ENCODE measurements around the gene GATAD2A.
"Not testable (repeated sequence)": the region's sequence is repeated elsewhere in the genome, so short reads cannot be mapped to it uniquely, and the experiment has no call there.

Gene GATAD2A

DNA sequence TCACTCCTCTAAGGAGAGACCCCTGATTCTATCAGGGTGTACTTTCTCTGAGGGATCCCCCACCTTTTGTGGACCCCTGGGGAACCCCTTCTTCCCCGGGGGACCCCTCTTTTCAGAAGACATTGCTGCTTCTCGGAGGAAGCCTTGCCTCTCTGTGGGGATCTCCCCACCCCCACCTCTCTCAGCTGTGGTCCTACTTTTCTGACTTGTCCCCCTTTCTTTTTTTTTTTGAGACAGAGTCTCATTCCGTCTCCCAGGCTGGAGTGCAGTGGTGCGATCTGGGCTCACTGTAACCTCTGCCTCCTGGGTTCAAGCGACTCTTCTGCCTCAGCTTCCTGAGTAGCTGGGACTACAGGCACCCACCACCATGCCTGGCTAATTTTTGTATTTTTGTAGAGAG lies 18.4 kb upstream of the GATAD2A start:
- no peak for DNase-seq (ENCODE audit: low spot score)

DNA sequence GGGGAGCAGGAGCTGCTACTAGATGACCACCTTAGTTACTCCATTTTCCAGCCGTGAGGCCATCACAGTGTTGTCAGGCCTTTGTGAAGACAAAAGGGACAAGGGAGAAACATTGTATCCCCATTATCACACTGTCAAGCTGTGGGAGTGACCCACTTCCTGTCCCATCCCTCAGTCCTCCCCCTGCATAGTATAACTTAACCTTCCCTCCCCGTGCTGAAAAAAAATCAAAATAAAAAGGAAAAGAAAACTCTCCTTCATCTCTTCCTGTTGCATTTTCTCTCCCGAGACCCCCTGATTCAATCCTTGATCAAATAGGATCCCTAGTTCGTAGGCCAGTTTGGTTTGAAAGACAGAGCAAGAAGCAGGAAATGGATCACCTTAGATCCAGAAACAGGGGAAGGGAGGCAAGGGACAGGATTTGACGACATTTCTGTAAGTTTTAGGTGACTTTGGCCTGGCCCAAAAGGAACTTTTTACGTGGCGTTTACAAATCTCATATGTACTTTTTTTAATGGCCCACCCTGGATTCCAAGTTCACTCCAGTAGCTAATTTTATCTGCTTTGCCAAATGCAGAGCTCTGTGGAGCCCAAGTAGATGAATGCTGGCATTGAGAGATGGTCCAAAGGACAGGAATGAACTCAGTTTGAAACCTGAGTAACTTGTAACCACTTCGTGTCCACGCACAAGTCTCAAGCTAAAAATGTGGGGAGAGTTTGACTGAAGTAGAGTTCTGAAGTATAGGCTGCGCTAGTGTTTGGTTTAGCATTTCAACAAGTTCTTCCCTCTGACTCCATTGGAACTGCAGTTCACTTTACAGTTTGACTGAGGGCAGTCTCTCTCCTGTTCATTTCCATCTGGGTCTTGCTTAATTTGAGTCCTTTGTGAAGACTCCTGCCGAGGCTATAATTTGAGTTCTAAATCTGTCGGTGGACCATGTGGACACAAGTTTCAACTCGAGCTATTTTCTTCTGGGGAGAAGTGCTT lies 16.6 kb upstream of the GATAD2A start:
- no peak for DNase-seq (ENCODE audit: low spot score)

GRCh38 chr19:19389683-19390082 lies 15.8 kb upstream of the GATAD2A start:
- DNase-seq (ENCODE audit: low spot score), result not testable (repeated sequence)

DNA sequence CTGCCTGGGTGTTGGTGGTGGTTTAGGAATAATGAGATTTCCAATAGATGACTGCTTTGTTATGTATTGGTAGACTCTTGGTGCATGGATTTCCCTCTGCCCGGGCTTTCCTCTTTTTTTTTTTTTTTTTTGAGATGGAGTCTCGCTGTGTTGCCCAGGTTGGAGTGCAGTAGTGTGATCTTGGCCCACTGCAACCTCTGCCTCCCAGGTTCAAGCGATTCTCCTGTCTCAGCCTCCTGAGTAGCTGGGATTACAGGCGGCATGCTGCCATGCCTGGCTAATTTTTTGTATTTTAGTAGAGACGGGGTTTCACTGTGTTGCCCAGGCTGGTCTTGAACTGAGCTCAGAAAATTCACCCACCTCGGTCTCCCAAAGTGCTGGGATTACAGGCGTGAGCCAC lies 11.1 kb upstream of the GATAD2A start:
- not testable (repeated sequence) for DNase-seq (ENCODE audit: low spot score)

GRCh38 chr19:19399733-19400433 lies 5.6 kb upstream of the GATAD2A start:
- no peak for DNase-seq (ENCODE audit: low spot score)

DNA sequence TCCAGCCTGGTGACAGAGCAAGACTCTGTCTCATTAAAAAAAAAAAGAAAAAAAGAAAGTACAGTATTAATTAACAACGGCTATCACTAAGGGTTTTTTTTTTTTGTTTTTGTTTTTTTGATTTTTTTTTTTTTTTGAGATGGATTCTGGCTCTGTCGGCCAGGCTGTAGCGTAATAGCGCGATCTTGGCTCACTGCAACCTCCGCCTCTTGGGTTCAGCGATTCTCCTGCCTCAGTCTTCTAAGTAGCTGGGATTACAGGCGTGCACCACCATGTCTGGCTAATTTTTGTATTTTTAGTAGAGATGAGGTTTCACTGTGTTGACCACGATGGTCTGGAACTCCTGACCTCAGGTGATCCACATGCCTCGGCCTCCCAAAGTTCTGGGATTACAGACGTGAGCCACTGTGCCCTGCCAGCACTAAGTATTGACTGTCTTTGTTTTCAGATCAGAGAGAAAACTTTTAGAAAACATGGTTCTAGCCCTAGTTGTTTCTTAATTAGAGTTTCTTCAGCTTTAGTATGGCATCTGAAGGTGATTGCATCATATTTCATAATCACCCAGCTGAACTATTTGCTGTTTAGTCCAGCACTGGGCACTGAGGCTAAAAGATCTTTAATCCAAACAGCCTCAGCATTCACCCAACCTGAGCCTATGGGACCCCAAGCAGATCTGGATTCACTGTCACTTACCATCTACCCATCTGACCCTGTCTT lies 2.7 kb upstream of the GATAD2A start:
- no peak for DNase-seq (ENCODE audit: low spot score)

DNA sequence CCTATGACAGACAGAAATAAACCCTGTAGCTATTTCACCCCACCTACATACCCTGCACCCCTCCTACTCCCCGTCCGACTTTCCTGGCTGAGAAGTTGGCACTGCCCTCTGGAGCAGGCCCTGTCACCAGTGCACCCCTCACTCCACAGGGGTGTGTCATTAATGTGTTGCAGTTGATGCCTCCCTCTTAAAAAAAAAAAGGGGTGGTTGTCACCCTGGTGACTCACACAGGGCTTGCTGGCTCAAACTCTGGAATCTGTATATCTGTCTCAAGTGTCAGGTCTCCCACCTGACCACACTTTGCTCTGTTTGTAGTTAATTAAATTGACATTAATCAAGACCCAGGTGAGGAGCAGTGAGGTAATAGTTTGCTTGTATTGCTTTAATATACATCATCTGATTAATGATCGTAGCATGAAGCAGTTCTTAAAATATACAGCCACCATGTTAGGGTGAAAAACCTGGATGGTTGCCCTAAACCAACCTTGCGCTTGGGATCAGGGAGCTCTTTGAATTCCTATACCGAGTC lies 2.0 kb upstream of the GATAD2A start:
- DNase-seq (ENCODE audit: low spot score), result peak; percentile 46

GRCh38 chr19:19405971-19406877 lies 749 bp downstream of the GATAD2A start:
- DNase-seq (ENCODE audit: low spot score), result peak; percentile 23

- peak; percentile 74 for DNase-seq (ENCODE audit: low spot score)
Observed at GRCh38 chr19:19406878-19407632, 1.6 kb downstream of the GATAD2A start.

DNA sequence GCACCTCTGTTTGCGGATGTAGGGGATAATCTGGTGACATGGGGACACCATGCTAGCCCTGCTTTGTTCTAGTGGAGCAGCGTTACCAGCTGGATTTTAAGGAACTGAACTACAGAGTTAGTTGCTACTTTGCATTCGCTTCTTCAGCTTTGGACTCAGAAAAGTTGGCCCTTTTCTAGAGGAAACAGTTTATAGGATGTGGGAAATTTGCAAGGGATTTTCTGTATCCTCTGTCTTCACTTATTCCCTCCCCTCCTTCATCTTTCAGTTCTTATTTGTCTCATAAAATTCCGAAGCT lies 2.1 kb downstream of the GATAD2A start:
- DNase-seq (ENCODE audit: low spot score), result no peak

DNA sequence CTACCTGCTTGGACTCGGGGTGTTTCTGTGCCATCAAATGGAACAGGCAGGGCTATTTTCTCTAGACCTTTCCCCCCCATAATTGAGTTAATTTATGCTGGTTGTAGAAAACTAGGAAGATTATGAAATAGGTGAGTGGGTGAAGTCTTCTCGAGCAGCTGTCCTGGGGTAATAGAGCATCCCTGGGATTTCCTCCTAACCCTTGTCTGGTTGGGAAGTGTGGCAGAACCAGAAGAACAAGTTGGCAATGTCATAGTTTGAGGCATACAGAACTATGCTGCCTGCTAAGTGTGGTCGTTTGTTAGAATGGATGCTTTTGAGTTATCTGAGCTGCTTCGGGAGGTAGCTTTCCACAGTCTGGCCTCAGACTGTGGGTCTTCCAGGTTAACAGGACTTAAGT lies 3.7 kb downstream of the GATAD2A start:
- no peak for DNase-seq (ENCODE audit: low spot score)

GRCh38 chr19:19409631-19410030 lies 4.2 kb downstream of the GATAD2A start:
- DNase-seq (ENCODE audit: low spot score), result no peak

- peak; percentile 51 for DNase-seq (ENCODE audit: low spot score)
Observed at GRCh38 chr19:19410553-19411550, 5.4 kb downstream of the GATAD2A start.

- no peak for DNase-seq (ENCODE audit: low spot score)
Observed at GRCh38 chr19:19416280-19416679, 10.8 kb downstream of the GATAD2A start.

DNA sequence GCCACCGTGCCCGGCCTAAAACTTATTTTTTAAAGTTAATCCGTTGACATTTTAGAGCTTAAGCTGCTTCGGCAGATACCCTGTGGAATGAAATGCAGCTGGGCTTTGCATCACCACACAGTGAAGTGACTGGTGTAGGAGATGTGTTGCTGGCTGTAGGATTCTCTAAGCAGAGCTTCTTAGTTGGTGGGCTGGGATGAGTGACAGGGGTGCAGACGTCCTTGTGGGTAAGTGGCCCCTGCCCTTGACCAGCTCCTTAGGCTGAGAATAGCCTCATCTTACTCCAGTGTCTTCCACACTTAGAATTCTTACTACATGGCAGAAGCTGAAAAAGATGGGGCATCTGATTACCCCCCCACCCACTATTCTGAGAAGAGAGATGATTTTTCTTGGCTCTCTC lies 11.6 kb downstream of the GATAD2A start:
- DNase-seq (ENCODE audit: low spot score), result no peak

- DNase-seq (ENCODE audit: low spot score), result no peak
Observed at GRCh38 chr19:19417628-19418245, 12.3 kb downstream of the GATAD2A start.

- DNase-seq (ENCODE audit: low spot score), result no peak
Observed at GRCh38 chr19:19418555-19419260, 13.2 kb downstream of the GATAD2A start.

Measured in CD4-positive, alpha-beta T cell treated with Interleukin-2 at 100 ng/mL for 4 hours (primary cell).